NT2/D1 (cell line): ENCODE data around the gene ITPK1.

Experiments
- YY1 ChIP-seq: IDR thresholded peaks from 2 replicates; pipeline ENCODE4 v1.6.1; 2011; ENCODE audit not compliant: insufficient read length, insufficient read depth
- ZNF274 ChIP-seq: IDR thresholded peaks from 2 replicates; pipeline ENCODE4 v1.6.1; 2011; ENCODE audit warnings: mild to moderate bottlenecking, low read depth, low read length

GRCh38 chr14:92902726-92903125 lies 213.0 kb downstream of the ITPK1 start:
- TF ChIP-seq YY1 = no peak
- TF ChIP-seq ZNF274 = no peak
